Activated T-helper 1 cell treated with Interleukin-2 at 50 U/mL for 16 hours (primary cell): ENCODE data around the gene RP9.
"Not testable (repeated sequence)": the region's sequence is repeated elsewhere in the genome, so short reads cannot be mapped to it uniquely, and the experiment has no call there.

Experiments used
- DNase-seq: peaks from one replicate; pipeline ENCODE4 v3.0.0-alpha.2; 2020; ENCODE audit warnings: low read depth

Gene RP9

DNA sequence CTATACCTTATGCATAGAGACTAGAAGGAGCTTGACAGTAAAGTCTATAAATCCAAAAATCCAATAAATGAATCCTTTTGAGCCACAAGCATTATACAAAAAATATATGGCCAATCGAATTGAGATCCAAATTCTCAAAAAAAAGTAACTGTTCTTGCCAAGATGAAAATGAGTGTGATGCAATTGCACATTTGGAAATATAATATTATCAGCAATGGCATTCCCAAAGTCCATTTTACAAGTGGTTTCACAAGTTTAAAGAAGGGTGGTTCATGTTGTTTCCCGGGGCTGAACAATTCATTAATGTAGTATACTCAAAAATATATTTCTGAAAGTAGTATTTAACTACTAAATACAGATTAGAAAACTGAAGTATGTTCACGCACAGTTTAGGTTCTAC is 7.3 kb downstream of the RP9 start:
- DNase-seq, result no peak

DNA sequence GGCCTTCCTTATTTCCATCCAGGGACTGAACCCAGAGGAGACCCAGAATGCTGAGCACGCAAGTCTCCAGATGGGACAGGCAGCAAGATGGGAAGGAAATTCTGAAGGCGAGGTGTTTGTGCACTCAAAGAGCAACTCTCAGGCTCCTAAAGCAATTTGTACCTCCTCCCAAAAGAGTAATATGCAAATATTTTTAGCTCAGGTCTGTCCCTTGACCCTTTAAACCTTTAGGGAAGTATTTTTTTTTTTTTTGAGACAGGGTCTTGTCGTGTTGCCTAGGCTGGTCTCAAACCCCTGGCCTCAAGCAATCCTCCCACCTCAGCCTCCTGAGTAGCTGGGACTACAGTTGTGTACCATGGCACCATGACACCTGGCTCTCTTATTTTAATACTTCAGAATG is 8.4 kb downstream of the RP9 start:
- DNase-seq, result no peak

DNA sequence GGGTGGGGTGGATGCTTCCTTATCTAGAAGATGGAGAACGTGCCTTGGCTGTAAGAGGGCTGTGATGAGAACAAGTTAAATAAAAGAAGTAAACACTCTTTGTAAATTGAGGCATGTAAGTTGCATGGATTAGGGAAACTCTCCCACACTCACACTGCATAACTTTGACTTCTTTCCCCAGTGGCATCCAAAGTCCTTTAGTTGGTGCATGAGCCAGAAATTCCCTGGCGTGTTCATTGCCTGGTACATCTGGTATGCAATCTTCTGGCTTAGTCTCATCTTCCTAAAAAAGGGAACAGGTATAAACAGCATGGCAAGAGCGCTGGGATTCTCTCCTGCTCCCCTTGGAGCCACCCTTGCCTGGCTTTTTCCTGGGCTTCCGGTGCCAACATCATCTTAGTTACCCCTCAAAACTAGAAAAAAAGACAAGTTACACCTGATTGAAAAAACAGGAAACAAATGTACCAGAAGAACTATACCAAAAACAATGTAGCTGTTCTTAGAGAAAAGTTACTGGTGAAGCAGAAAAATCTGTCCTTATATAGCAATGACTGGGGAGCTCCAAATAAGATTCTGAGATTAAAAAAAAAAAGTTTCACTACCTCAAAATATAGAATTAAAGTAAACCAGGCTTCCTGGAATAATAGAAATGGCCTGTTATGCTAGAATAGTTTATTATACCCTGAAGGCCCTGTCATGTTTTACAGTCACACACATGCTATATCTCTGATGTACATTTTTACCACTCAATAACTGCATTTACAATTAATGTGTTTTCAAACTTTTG is 9.9 kb downstream of the RP9 start:
- no peak for DNase-seq

DNA sequence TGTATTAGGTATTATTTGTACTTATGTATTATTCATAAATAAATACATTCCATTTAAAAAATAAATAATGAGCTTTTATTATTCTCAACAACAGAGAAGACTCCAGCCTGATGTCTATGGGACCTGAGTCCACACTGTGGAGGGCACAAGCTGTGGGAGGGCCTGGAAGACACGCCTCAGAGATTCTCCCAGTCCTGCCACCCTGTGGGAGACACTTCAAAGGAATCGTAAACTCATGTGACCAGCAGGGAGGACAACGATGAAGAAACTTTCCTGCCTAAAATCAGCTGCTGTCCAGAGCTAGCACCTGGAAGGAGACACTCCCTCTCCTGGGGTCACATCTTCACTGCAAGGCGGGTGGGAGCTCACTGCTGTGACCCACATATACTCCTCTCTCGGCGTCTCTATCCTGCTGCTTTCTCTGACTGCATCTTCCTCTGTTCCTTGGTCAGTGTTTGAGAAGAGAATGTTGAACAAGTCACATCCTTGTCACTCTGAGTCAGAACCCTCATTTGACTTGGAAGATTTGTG is 14.4 kb downstream of the RP9 start:
- DNase-seq, result not testable (repeated sequence)

DNA sequence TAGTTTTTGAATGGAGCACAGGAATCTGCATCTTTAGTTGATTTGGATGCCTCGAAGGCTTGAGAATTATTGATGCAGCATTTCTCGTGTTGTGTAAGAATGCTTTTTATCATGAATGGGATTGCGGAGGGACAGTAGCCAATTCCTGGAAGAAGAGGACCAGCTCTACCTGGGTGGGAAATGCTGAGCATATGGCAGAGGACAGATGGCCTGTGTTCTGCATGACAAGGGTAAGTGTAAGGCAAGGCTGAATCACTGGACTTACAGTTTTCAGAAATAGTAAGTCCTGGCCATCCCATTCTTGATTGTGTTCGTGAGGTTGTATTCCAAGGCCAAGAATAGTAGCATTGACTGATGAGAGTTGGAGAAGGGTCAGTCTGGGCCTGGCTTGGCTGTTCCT is 15.9 kb downstream of the RP9 start:
- DNase-seq, result no peak

DNA sequence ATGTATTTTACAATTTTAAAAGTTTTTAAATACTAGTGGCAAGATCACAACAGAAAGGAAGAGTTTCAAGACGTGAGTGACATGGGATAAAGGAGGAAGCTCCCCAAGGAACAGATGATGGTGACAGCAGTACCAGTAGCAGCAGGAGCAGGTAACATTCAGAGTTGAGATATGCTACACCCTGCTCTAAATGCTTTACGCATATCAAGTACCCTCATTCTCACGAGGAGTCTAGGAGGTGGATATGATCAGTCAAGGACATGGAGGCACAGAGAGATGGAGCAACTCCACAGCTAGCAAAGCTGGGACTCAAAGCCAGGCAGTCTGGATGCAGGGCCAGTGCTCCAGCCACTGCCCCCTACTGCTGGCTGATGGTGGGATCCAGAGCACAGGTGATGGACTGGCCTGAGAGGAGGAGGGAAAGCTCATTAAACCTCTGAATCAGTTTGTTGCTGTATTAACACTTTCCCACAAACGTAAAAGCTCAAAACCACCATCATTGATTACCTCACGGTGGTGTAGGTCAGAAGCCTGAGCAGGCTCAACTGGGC is 17.5 kb downstream of the RP9 start:
- DNase-seq, result no peak

DNA sequence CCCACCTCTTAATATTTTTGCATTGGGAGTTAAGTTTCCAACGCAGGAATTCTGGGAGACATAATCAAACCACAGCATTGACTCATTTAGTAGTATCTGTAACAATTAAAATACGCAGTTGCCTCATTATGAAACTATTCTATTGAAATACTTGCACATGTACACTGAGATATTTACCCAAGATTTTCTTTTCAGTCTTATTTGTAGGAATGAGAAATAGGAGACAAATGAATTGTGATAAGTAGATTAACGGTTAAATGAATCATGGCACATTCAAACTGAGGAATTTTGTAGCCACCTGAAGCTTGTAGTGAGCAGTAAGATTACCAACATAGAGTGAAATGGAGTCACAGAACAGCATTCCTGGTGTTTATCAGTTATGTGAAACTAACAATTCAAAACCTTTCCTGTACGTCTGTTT is 18.1 kb downstream of the RP9 start:
- DNase-seq, result no peak

DNA sequence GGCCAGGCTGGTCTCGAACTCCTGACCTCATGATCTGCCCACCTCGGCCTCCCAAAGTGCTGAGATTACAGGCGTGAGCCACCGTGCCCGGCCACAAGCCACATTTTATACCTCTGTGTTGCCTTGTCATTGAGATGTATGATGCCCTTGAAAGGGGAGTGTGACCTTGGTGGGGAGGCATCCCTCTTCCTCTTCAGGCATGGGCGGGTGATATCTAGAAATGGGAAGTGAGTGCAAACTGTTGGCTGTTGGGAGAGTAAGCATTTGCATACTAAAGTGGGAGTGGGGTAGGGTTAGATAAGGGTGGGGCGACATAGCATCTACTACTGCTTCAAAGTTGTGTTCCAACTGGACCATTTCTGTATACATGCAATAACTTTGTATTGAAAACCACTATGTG is 20.1 kb downstream of the RP9 start:
- no peak for DNase-seq

DNA sequence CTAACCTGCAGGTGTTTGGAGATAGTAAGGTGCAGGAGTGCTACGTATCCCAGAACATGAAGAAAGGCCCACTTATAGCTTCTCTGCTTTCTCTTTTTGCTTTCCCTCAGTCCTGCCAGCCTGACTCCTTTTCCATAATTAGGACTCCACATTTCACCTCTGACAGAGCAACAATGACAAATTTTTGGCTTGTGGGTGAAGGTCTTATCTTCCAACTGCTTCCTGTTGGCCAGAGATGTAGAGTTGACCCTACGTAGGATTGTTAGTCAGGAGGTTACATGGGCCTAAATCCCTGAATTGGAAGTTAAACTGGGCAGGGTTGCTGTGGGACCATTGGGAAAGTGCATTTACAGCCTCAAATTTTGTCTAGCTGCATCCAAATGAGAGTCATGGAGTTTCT is 21.3 kb downstream of the RP9 start:
- DNase-seq, result no peak

DNA sequence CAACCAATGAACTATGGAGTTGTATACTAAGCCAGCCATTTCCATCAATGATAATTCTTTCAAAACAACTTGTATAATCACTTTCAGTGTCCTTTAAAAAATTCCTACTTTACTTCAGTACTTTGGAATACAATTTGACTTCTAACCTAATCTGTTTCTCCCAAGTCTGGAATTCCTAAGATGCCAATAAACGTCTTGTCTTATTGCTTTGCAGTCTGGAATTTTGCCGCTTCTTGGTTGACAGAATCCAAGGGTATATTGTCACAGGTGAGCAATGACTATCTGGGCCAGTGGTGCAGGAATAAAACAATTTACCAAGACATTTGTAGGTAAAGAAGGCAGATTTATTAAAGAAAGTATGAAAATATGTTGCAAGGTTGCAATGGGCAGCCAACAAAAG is 21.8 kb downstream of the RP9 start:
- DNase-seq, result no peak

DNA sequence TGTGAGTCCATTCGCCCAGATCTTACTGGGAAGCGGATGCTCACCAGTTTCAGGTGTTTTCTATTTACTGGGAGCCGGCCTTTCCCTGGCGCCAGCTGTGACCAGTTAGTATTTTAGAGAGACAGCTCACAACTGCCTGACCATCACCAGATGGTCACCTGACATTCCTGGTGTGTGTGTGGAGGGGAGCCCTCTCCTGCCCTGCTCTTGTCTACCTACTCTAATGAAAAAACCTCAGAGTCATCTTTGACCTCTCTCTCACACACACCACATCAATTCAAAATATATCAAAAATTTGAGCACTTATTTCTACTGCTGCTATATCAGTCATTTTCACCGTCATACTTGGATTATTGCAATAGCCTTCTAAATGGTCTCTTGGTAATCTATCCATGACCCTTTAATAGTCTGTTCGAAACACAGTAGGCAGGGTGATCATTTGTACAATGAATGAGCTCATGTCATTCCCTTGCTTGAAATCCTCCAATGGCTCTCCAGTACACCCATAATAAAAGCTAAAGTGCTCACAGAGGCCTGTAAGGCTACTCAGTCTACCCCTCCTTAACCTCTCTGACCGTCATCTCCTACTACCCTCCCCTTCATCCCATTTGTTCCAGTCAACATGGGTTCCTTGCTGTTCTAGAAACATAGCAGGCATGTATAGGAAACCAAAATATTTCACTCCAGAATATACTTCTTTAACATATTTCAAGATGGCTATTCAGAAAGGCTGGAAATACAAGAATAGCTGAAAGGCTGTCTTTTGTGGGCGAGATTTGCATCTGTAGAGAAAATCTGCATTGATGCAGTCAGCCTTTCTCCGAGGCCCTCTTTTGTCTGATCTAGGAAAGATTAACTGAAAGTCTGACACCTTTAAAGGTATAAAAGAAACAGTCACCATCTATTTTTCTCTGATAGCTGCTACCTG is 29.2 kb downstream of the RP9 start:
- DNase-seq, result no peak

DNA sequence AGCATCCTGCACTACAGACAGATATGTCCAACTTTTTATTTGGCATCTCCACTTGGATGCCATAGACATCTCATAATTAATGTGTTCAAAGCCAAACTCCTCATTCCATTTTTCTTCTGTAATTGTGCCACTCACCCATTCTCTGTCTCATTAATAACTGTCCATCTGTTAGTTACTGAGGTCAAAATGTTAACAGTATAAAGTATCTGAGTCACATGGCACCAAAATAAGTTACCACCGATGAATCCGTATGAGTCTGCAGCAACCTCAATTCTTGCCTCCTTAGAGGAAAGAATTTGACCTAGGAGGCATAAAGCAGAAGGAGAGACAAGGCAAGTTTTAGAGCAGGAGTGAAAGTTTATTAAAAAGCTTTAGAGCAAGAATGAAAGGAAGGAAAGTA is 30.1 kb downstream of the RP9 start:
- no peak for DNase-seq

DNA sequence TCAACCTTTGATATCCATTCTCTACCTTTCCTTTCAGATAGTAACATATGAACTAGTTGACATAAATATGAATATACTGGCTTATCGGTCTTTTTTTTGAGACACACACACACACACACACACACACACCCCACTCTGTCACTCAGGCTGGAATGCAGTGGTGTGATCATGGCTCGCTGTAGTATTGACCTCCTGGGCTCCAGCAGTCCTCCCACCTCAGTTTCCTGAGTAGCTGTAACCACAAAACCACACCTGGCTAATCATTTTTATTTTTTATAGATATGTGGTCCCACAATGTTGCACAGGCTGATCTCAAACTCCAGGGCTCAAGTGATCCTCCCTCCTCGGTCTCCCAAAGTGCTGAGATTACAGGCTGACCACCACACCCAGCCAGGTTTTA is 32.5 kb downstream of the RP9 start:
- DNase-seq, result no peak

DNA sequence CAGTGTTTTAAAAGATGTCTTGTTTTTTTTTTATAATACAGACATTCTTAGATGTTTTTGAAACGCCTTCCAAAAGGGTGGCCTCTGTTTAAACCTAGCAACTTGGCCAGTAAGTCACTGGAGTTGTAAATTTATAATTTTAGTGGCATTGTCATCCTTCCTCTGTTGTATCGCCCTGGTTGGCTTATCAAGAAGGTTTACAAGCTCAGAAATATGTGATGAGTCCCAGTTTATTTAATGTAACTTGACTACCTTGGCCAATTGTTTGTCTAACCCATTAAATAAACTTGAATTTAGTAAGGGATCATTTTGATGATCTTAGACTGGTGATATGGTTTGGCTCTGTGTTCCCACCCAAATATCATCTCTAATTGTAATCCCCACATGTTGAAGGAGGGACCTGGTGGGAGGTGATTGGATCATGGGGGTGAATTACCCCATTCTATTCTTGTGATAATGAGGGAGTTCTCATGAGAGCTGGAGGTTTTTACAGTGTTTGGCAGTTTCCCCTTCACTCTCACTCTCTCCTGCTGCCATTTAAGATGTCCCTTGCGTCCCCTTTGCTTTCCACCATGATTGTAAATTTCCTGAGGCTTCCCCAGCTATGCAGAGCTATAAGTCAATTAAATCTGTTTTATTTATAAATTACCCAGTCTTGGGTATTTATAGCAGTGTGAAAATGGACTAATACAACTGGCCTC is 33.2 kb downstream of the RP9 start:
- DNase-seq, result no peak

DNA sequence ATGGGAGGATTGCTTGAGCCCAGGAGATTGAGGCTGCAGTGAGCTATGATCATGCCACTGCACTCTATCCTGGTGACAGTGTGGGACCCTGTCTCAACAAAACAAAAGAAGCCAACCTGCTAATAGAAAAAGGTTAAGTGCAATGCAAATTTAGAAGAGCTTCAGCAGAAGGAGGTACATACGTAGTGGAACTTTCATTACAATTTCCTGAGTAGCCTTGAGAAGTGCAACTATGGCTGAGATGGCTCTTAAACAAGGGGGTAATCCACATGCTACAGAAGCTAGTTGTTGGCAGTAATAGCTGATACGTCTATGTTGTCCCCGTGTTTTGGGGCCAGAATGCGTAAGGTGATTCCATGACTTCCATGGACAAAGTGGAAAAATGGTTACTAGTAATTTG is 36.0 kb downstream of the RP9 start:
- no peak for DNase-seq

DNA sequence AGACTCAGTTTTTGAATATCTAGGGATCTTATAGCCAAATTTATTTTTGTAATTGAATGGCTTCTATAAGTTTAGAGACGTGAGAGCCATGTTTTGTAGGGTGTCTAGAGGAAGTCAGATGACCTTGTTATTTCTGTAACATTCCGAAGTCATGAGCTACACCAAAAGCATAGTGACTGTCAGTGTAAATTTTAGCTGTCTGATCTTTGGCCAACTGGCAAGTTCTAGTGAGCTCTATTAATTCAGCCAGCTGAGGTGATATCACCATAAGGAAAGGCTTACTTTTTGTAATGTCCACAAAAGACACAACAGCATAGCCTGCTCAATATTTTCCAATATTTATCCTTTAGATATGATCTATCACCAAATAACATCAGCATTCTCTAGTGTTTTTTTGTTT is 36.7 kb downstream of the RP9 start:
- DNase-seq, result no peak

DNA sequence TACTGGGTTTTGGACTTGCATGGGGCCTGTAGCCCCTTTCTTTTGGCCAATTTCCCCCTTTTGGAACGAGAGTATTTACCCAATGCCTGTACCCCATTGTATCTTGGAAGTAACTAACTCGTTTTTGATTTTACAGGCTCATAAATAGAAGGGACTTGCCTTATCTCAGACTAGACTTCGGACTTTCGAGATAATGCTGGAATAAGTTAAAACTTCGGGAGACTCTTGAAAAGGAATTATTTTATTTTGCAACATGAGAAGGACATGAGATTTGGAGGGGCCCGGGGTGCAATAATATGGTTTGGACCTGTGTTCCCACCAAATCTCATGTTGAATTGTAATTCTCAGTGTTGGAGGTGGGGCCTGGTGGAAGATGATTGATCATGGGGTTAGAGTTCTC is 38.4 kb downstream of the RP9 start:
- no peak for DNase-seq

DNA sequence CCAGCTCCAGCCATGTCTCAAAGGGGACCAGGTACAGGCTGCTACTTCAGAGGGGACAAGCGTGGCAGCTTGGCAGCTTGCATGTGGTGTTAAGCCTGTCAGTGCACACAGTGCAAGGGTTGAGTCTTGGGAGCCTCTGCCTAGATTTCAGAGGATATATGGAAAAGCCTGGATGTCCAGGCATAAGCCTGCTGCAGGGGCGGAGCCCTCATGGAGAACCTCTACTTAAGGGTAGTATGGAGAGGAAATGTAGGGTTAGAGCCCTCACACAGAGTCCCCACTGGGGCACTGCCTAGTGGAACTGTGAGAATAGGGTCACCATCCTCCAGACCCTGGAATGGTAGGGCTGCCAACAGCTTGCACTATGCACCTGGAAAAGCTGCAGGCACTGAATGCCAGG is 38.9 kb downstream of the RP9 start:
- no peak for DNase-seq

DNA sequence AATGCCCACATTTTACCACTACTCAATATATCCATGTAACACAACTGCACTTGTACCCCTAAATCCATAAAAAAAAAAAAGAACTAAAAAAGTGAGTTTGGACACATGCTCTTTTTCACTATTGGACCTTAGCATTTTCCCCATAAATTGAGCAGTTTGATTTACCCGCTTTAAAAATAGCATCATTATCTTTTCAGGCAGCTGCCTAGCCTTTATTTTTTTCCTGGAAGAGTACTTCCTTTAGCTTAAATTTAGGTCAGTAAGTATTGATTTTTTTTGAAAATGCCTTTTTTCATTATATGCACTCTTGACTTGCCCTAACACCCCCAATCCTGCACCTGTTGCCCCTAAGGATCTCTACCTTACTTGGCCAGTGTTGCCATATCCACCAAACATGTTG is 41.3 kb downstream of the RP9 start:
- DNase-seq, result no peak

DNA sequence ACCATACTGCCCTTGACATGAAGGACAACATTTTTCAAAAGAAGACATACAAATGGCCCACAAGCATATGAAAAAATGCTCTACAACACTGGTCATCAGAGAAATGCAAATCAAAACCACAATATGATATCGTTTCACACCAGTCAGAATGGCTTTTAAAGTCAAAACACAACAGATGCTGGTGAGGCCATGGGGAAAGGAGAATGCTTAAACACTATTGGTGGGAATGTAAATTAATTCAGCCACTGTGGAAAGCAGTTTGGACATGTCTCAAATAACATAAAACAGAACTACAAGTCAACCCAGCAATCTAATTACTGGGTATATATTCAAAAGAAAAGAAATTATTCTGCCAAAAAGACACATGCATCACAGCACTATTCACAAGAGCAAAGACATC is 42.4 kb downstream of the RP9 start:
- DNase-seq, result no peak

DNA sequence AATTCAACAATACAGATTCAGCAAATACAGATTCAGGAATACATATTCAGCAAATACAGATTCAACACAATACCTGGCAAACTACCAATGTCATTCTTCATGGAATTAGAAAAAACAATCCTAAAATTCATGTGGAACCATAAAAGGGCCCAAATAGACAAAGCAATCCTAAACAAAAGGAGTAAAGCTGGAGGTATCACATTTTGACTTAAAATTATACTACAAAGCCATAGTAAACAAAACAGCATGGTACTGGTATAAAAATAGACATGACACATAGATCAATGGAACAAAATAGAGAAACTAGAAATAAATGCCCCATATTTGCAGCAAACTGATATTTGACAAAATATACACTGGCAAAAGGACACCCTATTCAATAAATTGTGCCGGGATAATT is 43.2 kb downstream of the RP9 start:
- DNase-seq, result no peak

DNA sequence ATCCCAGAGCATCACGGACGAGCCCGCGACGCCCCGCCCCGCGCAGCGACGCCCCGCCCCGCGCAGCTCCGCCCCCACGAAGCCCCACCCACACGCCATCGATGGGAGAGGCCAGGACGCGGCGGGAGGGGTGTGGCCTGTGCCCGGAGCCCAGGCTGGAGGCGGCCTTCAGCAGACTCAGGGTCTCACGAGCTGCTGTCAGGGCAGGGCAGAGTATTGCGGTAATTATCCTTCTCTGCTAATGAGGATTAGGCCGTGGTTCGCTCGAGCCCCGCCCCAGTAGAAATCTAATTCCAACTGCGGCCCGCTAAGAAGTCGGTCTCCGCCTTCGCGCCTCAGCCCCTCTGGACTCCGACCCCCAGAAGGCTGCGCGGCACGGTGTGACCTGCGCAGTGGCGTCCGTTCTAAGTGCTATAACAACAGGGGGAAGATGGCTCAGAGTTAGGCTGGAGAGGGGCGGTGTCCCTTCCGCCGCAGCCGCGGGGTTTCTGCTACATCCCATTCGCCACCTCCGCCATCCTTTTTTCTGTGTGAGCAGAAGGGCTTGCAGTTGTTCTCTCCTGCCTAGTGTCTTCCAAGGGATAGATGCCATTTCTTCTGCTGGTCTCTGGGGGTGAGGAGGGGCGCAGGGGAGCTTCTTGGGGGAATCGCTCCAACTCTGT is 46.3 kb downstream of the RP9 start:
- peak; percentile 86 for DNase-seq
